GM18498 (cell line): ENCODE results near the gene SMIM31.

Experiments used
- ATAC-seq: cut with Tn5 transposase; IDR thresholded peaks from one replicate; pipeline ENCODE4 v1.9.1; 2021; ENCODE audit warnings: mild to moderate bottlenecking, moderate library complexity; ENCODE audit not compliant: unreplicated experiment

SMIM31 gene

GRCh38 chr4:164753873-164754488, at the start of gene SMIM31:
Gene SMIM31 (plus strand): TSS chr4:164754131. CDS start chr4:164770444, 16,313 bp downstream.
- no peak for ATAC-seq

- no peak for ATAC-seq
These were observed 47.3 kb upstream of the SMIM31 start for GRCh38 chr4:164706675-164707074.

GRCh38 chr4:164716901-164717300, 37.0 kb upstream of the SMIM31 start:
- no peak for ATAC-seq

GRCh38 chr4:164718827-164719226, 35.1 kb upstream of the SMIM31 start:
- no peak for ATAC-seq

DNA sequence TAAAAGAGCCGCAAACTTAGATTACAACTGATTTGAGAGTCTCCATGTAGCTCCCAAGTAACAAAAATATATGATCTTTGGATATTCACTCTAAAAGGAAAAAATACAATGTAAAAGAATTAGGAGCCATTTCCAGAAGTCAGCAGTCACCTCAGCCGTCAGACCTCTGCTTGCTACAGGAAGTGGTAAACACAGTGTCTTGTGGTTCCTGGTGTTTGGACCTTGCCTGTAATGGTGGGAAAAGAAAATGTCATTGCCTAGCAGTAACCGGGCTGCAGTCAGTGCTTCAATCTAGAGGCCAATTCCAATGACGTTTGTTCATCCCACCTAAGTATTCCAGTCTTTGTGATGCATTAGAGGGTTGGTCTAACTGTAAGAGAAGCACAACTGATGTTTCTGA, 28.9 kb upstream of the SMIM31 start:
- no peak for ATAC-seq

GRCh38 chr4:164730705-164731393, 23.1 kb upstream of the SMIM31 start:
- ATAC-seq, result no peak

DNA sequence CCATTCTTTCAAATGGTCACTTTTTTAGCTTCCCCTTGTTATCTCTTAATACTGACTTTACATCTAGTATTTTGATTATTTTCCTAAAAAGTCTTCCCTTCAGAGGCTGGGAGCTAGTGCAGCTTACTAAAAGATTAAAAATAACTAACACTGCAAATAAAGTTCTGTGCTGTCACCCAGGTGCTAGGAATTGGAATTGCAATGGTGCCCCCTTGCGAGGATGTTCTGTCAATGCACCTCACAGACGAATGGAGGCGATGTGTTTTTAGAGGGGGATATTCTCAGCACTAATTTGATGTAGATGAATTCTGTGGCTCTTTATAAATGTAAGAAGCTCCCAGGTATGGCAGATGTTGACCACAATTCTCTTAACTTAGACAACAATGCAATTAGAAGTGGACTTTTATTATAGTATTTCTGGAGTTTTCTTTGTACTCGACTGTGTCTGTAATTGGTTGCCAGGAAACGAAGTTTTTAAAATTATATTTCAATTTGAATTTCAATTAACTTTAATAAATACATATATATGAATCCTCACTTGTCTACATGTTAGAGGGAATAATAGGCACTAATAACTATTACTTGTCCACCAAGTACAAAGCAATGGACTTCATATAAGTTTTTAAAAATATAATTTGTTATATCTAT, 22.0 kb upstream of the SMIM31 start:
- peak; percentile 74 for ATAC-seq

GRCh38 chr4:164734484-164734883, 19.4 kb upstream of the SMIM31 start:
- ATAC-seq, result peak; percentile 63

- ATAC-seq, result no peak
These were observed 5.6 kb upstream of the SMIM31 start for GRCh38 chr4:164748375-164748774.

- no peak for ATAC-seq
These were observed 1.5 kb downstream of the SMIM31 start for GRCh38 chr4:164755432-164755831.

- no peak for ATAC-seq
These were observed 2.8 kb downstream of the SMIM31 start for GRCh38 chr4:164756686-164757085.

DNA sequence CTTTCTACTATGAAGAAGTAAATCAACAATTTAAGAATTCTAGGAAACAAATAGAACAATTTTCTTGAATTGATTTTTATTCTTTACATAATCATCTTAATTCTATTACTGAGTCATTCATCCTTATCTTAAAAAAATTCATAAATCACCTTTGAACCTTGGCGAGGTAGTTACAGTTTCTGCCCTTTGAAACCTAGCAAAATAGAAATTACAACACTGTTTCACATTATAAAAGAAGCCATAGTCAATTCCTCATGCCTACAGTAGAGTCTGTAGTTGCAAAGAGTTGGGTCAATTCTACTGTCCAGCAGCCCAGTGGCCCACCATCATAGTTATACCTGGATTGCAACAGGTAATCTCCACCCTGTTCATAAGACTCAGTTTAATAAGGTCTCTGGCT, 7.3 kb downstream of the SMIM31 start:
- no peak for ATAC-seq

DNA sequence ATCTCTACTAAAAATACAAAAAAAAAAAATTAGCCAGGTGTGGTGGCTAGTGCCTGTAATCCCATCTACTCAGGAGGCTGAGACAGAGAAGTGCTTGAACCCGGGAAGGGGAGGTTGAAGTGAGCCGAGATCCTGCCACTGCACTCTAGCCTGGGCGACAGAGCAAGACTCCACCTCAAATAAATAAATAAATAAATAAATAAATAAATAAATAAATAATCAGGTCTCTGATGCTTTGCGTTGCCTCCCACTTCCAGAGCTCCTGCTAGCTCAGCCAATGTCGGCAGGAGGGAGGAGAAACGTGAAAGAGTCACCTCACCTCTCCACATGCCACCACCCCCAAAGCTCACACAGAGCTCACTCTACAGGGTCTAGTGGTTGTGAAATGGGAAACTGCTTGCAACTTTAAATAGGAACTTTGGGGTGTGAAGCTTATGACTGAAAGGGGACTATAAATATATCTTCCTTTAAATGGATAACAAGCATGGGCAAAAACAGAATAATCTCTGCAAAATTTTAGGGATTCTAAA, 7.9 kb downstream of the SMIM31 start:
- no peak for ATAC-seq

DNA sequence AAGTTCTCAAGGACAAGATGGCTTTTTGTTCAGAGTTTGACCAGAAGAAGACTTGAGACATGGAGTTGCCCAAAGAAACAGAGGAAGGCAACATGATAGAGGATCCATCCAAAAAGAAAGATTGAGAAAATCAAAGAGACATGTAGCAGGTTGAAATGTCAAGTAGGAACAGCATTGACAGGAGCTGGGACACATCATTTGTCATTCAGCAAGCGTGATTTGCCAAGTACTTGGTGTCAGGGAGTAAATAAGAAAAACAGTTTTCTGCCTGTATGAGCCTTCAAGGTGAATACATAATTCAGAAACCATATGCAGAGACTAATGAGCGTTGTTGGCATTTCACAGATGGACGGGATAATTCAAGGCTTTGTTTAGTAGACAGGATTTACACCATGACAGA, 11.2 kb downstream of the SMIM31 start:
- no peak for ATAC-seq

DNA sequence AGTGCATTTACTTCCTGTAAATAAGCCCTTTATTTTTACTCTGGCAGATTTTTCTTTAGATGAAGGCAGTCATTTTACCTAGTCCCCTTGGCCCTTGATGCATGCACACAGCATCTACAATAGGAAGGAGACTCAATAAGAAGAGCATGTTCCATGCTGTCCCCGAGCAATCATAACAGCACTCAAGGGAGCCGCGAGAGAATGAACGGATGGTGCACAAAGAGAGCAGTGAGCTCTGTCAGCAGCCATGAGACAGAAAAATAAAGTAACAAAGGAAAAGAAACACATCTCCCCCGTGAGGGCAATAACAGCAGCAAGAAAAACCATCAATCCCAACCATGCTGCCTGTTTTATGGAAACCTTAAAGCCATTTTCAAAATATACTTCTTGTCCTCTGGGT, 11.9 kb downstream of the SMIM31 start:
- ATAC-seq, result no peak

GRCh38 chr4:164768516-164768915, 14.6 kb downstream of the SMIM31 start:
- ATAC-seq, result peak; percentile 53

- no peak for ATAC-seq
These were observed 16.2 kb downstream of the SMIM31 start for GRCh38 chr4:164770010-164770724.

DNA sequence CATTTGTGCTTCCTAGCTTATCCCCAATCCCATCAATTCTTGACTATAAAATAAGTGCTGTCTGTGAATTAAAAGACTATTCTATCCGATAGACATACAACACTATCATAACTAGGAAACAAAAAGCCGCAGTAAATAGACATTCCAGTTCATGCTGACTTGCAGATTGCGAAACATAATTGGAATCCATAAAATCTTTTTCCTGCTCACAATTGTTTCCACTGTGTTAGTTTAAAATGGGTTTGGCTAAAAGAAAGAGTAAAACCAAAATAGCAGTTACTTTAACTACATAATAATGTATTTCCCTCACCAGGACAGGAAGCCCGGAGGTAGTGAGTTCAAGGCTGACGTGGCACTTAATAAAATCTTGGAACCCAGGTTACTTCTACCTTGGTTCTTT, 17.2 kb downstream of the SMIM31 start:
- ATAC-seq, result no peak

DNA sequence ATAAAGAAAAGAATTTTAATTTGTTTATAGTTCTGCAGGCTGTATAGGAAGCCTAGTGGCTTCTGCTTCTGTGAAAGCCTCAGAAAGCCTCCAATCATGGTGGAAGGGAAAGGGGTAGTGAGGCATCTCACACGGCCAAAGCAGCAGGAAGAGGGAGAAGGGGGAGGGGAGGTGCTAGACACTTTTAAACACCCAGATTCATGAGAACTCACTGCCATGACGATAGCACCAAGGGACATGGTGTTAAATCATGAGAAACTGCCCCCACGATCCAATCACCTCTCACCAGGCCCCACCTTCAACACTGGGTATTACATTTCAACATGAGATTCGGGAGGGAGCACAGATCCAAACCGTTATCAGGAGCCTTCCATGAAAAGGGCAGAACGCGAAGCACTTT, 18.1 kb downstream of the SMIM31 start:
- ATAC-seq, result no peak

GRCh38 chr4:164779080-164779479, 25.1 kb downstream of the SMIM31 start:
- no peak for ATAC-seq

- peak; percentile 60 for ATAC-seq
These were observed 25.9 kb downstream of the SMIM31 start for GRCh38 chr4:164779811-164780216.
